OCI-LY3 (cell line): ENCODE results near the gene TRPM1.
"Not testable (repeated sequence)": the region's sequence is repeated elsewhere in the genome, so short reads cannot be mapped to it uniquely, and the experiment has no call there.

Experiments used
- H2AFZ ChIP-seq: fragments of 200-600, 300-600 bp; shearing (Covaris generic); 2 replicates; pipeline ENCODE4 v1.6.0; 2014; ENCODE audit warnings: antibody characterized with exemption, low read depth, low read length
- H3K27ac ChIP-seq: fragments of 200-600, 300-600 bp; sonication (generic); 2 replicates; pipeline ENCODE4 v1.5.1; 2014; ENCODE audit warnings: mild to moderate bottlenecking, low read length, moderate library complexity, mixed read lengths
- H3K27me3 ChIP-seq: fragments of 200-600, 300-600 bp; sonication (generic); 2 replicates; pipeline ENCODE4 v1.6.1; 2014; ENCODE audit warnings: low read depth, low read length, mixed read lengths
- H3K36me3 ChIP-seq: fragments of 200-600, 300-600 bp; sonication (generic); replicated peaks from 2 replicates; pipeline ENCODE3; 2014; ENCODE audit warnings: low read depth, low read length, mixed read lengths
- H3K4me1 ChIP-seq: fragments of 300-600, 200-600 bp; sonication (generic); 2 replicates; pipeline ENCODE4 v1.6.1; 2014; ENCODE audit warnings: low read length, mixed read lengths
- H3K4me2 ChIP-seq: fragments of 200-600, 300-600 bp; sonication (generic); 2 replicates; pipeline ENCODE4 v1.6.1; 2014; ENCODE audit warnings: low read length, mixed read lengths
- H3K4me3 ChIP-seq: fragments of 300-600, 200-600 bp; sonication (generic); 2 replicates; pipeline ENCODE4 v1.5.1; 2014; ENCODE audit warnings: antibody characterized with exemption, mild to moderate bottlenecking, low read length, moderate library complexity
- H3K79me2 ChIP-seq: fragments of 300-600, 200-600 bp; shearing (Covaris generic); 2 replicates; pipeline ENCODE4 v1.6.1; 2014; ENCODE audit warnings: mild to moderate bottlenecking, low read length, mixed read lengths
- H3K9ac ChIP-seq: fragments of 300-600, 200-600 bp; shearing (Covaris generic); 2 replicates; pipeline ENCODE4 v1.6.0; 2014; ENCODE audit warnings: mild to moderate bottlenecking, low read length, moderate library complexity
- H3K9me3 ChIP-seq: fragments of 200-600, 300-600 bp; shearing (Covaris generic); 2 replicates; pipeline ENCODE4 v1.6.1; 2014; ENCODE audit warnings: low read length, mixed read lengths; ENCODE audit not compliant: insufficient read depth
- H4K20me1 ChIP-seq: fragments of 200-600, 300-600 bp; sonication (generic); 2 replicates; pipeline ENCODE4 v1.6.1; 2016; ENCODE audit warnings: low read length, mixed read lengths; ENCODE audit not compliant: insufficient read depth
- EZH2phosphoT487 ChIP-seq: fragments of 200-600 bp; shearing (Covaris generic); IDR thresholded peaks from 2 replicates; pipeline ENCODE4 v1.6.1; 2018; ENCODE audit warnings: antibody characterized with exemption, mixed run types, low read depth
- TF ChIP-seq, protein P1 (sequence below): fragments of 200-600, 300-600 bp; sonication (generic); IDR thresholded peaks from 2 replicates; pipeline ENCODE4 v1.5.1; 2014; ENCODE audit warnings: antibody characterized with exemption, low read length, low read depth

Gene TRPM1

DNA sequence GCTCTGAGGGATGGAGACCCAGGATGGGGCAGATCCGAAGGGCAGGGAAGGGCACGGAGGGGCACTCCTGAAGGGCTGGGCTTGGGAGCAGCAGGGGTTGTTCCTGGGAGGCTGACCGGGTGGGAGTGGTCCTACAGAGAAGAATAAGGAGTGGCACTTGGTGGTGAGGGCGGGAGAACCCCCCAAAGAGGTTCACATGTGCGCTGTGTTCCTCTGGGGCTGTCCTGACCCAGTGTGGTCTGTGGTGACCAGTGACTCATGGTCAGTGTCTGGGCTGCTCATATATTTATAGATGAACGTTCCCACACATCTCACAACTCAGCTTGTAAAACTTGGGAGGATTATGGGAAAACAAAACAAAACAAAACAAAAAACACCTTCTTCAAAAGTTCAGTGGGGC is 10.0 kb downstream of the TRPM1 start:
- no peaks in the 10 kb centered on the region for H3K36me3 ChIP-seq

DNA sequence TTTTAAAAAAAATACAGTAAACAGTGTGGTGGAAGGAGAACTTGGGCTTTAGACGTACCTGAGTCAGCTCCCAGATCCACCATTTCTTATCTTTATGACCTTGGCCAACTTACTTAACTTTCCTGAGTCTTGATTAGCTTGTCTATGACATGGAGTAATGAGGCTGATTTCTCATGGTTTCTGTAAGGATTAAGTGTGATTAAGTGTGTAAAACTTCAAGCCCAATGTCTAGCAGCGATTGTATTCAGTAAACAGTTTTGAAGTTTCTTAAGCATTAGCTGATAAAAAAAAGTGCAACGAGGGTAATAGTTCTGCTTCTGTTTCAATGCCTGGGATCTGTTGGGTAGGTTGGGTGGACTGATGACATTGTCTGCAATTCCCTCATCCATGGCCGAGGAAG is 10.8 kb downstream of the TRPM1 start:
- no peaks in the 10 kb centered on the region for H3K9me3 ChIP-seq
- no peak overlapping the region for H2AFZ ChIP-seq
- no peaks in the 10 kb centered on the region for H3K36me3 ChIP-seq
- no peak overlapping the region for H3K4me2 ChIP-seq
- no peak overlapping the region for H3K27ac ChIP-seq
- no peaks in the 10 kb centered on the region for H3K27me3 ChIP-seq
- no peak for TF ChIP-seq EZH2phosphoT487
- TF ChIP-seq, protein P1, sequence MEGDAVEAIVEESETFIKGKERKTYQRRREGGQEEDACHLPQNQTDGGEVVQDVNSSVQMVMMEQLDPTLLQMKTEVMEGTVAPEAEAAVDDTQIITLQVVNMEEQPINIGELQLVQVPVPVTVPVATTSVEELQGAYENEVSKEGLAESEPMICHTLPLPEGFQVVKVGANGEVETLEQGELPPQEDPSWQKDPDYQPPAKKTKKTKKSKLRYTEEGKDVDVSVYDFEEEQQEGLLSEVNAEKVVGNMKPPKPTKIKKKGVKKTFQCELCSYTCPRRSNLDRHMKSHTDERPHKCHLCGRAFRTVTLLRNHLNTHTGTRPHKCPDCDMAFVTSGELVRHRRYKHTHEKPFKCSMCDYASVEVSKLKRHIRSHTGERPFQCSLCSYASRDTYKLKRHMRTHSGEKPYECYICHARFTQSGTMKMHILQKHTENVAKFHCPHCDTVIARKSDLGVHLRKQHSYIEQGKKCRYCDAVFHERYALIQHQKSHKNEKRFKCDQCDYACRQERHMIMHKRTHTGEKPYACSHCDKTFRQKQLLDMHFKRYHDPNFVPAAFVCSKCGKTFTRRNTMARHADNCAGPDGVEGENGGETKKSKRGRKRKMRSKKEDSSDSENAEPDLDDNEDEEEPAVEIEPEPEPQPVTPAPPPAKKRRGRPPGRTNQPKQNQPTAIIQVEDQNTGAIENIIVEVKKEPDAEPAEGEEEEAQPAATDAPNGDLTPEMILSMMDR, result no peak
- no peak overlapping the region for H3K9ac ChIP-seq
- no peaks in the 10 kb centered on the region for H4K20me1 ChIP-seq
- no peaks in the 10 kb centered on the region for H3K4me1 ChIP-seq
- H3K79me2 ChIP-seq, result no peaks in the 10 kb centered on the region
- no peak overlapping the region for H3K4me3 ChIP-seq

More for the DNA sequence above, 10.0 kb downstream of the TRPM1 start:
- H3K9ac ChIP-seq, result no peak overlapping the region
- no peak for TF ChIP-seq EZH2phosphoT487
- TF ChIP-seq, protein P1, result no peak
- H3K27me3 ChIP-seq, result no peaks in the 10 kb centered on the region
- no peak overlapping the region for H3K27ac ChIP-seq
- H2AFZ ChIP-seq, result no peak overlapping the region
- H3K4me3 ChIP-seq, result no peak overlapping the region
- H3K79me2 ChIP-seq, result no peaks in the 10 kb centered on the region
- no peaks in the 10 kb centered on the region for H4K20me1 ChIP-seq
- no peak overlapping the region for H3K4me2 ChIP-seq
- no peaks in the 10 kb centered on the region for H3K9me3 ChIP-seq
- no peaks in the 10 kb centered on the region for H3K4me1 ChIP-seq

GRCh38 chr15:31089368-31090047 is 12.0 kb downstream of the TRPM1 start:
- H3K36me3 ChIP-seq, result no peaks in the 10 kb centered on the region
- H3K4me3 ChIP-seq, result no peak overlapping the region

GRCh38 chr15:31088672-31089367 is 12.7 kb downstream of the TRPM1 start:
- no peak overlapping the region for H3K4me3 ChIP-seq
- no peak overlapping the region for H3K9ac ChIP-seq
- no peaks in the 10 kb centered on the region for H3K36me3 ChIP-seq
- H3K4me2 ChIP-seq, result no peak overlapping the region
- no peak overlapping the region for H2AFZ ChIP-seq
- H3K27me3 ChIP-seq, result 0 out of 2 replicates have a peak, but pooled peaks cover 5% of the 10 kb centered on the region
- H3K27ac ChIP-seq, result no peak overlapping the region
- H4K20me1 ChIP-seq, result no peaks in the 10 kb centered on the region
- H3K79me2 ChIP-seq, result no peaks in the 10 kb centered on the region
- no peaks in the 10 kb centered on the region for H3K9me3 ChIP-seq
- no peaks in the 10 kb centered on the region for H3K4me1 ChIP-seq
- TF ChIP-seq, protein P1, result no peak
- TF ChIP-seq EZH2phosphoT487, result no peak

More at GRCh38 chr15:31089368-31090047, 12.0 kb downstream of the TRPM1 start:
- no peak overlapping the region for H3K27ac ChIP-seq
- no peak overlapping the region for H2AFZ ChIP-seq
- no peak overlapping the region for H3K4me2 ChIP-seq
- no peak overlapping the region for H3K9ac ChIP-seq
- no peaks in the 10 kb centered on the region for H3K9me3 ChIP-seq
- no peaks in the 10 kb centered on the region for H3K79me2 ChIP-seq
- no peaks in the 10 kb centered on the region for H3K4me1 ChIP-seq
- H3K27me3 ChIP-seq, result no peaks in the 10 kb centered on the region
- no peaks in the 10 kb centered on the region for H4K20me1 ChIP-seq
- no peak for TF ChIP-seq EZH2phosphoT487
- TF ChIP-seq, protein P1, result no peak

DNA sequence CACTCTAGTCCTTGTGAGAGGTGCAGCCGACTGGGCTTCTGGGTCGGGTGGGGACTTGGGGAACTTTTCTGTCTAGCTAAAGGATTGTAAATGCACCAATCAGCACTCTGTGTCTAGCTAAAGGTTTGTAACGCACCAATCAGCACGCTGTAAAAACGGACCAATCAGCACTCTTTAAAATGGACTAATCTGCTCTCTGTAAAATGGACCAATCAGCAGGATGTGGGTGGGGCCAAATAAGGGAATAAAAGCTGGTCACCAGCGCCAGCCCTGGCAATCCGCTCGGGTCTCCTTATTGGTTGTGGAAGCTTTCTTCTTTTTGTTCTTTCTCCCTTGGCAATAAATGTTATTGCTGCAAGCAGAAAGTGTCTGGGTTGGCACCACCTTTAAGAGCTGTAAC is 13.5 kb downstream of the TRPM1 start:
- not testable (repeated sequence) for H2AFZ ChIP-seq, H3K79me2 ChIP-seq, H3K4me3 ChIP-seq, H3K27me3 ChIP-seq, H4K20me1 ChIP-seq, H3K36me3 ChIP-seq, H3K4me1 ChIP-seq, H3K9me3 ChIP-seq, H3K27ac ChIP-seq, H3K4me2 ChIP-seq, H3K9ac ChIP-seq
